GM19099 (cell line): ENCODE measurements around the gene CSNK1E.

ENCODE experiments used
- POLR2A ChIP-seq: IDR thresholded peaks from 3 replicates; pipeline ENCODE4 v1.6.1; 2011; ENCODE audit warnings: low read depth; ENCODE audit not compliant: insufficient read length; ENCODE audit errors: extremely low read depth

The CSNK1E gene

GRCh38 chr22:38270091-38270992 lies 46.9 kb downstream of the CSNK1E start:
- TF ChIP-seq POLR2A = no peak

GRCh38 chr22:38269466-38269865 lies 47.8 kb downstream of the CSNK1E start:
- TF ChIP-seq POLR2A = no peak

- no peak for TF ChIP-seq POLR2A
Measured at GRCh38 chr22:38267086-38267485, 50.1 kb downstream of the CSNK1E start.

GRCh38 chr22:38266120-38266519 lies 51.1 kb downstream of the CSNK1E start:
- no peak for TF ChIP-seq POLR2A

GRCh38 chr22:38264322-38264843 lies 52.9 kb downstream of the CSNK1E start:
- no peak for TF ChIP-seq POLR2A

GRCh38 chr22:38262051-38262795 lies 55.0 kb downstream of the CSNK1E start:
- TF ChIP-seq POLR2A = no peak

GRCh38 chr22:38260761-38261681 lies 56.2 kb downstream of the CSNK1E start:
- no peak for TF ChIP-seq POLR2A

- TF ChIP-seq POLR2A = no peak
Measured at GRCh38 chr22:38259370-38259769, 57.9 kb downstream of the CSNK1E start.

- no peak for TF ChIP-seq POLR2A
Measured at GRCh38 chr22:38258895-38259294, 58.3 kb downstream of the CSNK1E start.

- no peak for TF ChIP-seq POLR2A
Measured at GRCh38 chr22:38257650-38258250, 59.5 kb downstream of the CSNK1E start.

- TF ChIP-seq POLR2A = no peak
Measured at GRCh38 chr22:38257181-38257580, 60.1 kb downstream of the CSNK1E start.

- no peak for TF ChIP-seq POLR2A
Measured at GRCh38 chr22:38255697-38256096, 61.5 kb downstream of the CSNK1E start.

GRCh38 chr22:38251341-38251692 lies 65.9 kb downstream of the CSNK1E start:
- TF ChIP-seq POLR2A = no peak

- TF ChIP-seq POLR2A = no peak
Measured at GRCh38 chr22:38250643-38251340, 66.4 kb downstream of the CSNK1E start.
